Embryonic facial prominence (tissue), 1 donor: ENCODE data around the gene TSPAN14.

Source experiments
- DNase-seq: peaks from one replicate; pipeline ENCODE4 v3.0.0-alpha.2; 2016; ENCODE audit errors: extremely low spot score

Gene TSPAN14

DNA sequence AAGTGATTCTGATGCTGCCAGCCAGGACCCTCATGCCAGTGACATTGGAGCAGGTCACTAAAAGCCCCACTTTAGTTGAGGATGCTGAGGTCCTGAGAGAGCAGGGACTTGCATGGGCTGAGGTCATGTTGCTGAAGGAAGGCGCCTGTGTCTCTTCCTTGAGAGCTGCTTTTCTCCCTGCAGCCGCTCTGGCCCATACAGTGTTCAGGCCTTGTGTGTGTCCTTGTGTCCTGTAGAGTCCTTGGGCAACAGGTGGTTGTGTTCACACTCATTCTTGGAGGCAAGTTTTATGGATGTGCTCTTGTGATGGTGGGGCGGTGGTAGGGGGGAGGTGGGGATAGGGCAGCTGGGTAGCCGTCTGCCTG, 33.3 kb downstream of the TSPAN14 start:
- no peak for DNase-seq

DNA sequence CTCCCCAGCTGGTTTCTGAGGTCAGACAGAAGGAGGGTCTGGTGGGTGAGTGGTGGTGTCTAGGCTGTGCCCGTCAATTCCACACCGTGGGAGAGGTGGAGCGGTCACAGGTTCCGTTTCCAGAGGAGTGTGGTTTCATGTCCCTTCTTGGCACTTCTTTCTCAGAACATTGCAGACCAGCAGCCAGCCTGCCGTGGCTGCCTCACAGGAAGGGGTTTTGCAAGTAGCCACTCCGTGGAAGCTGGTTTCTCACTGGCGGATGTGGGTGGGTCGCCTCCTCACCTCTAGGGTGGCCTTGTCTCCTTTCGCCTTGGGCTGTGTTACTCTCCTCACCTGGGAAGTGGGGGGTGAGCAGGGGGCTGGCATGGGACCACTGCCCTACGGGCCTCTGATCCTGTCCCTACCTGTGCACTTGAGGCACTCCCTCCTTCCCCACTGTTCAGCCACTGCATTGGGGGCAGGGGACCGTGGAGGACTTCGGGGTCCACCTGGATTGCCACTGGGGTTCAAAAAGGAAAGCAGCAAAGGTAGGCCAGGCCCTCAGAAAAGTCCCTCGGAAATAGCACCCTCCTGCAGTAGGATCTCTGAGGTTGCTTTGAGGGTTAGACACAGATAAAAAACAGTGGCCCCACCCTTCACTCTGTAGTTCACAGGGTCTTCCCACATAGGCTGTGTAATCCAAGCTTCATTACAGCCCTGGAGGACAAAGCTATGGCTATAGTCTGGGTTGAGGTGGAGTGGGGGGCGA, 33.9 kb downstream of the TSPAN14 start:
- DNase-seq, result no peak

DNA sequence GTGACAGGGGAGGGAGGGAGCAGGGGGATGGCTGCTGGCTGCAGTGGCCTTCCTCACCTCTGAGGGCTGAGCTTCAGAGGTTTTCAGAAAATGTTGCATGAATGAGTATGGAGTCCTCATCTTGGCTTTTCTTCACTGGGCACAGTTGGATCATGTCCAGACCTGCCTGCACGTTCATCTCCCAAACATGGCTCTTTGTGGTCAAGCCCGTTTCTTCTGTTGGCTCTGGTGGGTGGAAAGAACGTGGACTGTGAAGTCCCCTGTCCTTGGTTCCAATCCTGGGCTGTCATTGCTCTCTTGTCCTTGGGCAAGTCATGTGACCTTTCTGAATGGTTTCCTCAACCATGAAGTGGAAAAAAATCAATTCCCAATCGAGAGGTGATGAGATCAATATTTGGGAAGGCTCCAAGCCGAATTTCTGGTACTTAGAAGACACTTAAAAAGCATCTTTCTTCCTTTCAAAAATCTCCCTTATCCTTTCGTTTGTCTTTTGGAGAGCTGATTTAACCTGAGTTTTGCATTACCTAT, 34.5 kb downstream of the TSPAN14 start:
- DNase-seq, result no peak

DNA sequence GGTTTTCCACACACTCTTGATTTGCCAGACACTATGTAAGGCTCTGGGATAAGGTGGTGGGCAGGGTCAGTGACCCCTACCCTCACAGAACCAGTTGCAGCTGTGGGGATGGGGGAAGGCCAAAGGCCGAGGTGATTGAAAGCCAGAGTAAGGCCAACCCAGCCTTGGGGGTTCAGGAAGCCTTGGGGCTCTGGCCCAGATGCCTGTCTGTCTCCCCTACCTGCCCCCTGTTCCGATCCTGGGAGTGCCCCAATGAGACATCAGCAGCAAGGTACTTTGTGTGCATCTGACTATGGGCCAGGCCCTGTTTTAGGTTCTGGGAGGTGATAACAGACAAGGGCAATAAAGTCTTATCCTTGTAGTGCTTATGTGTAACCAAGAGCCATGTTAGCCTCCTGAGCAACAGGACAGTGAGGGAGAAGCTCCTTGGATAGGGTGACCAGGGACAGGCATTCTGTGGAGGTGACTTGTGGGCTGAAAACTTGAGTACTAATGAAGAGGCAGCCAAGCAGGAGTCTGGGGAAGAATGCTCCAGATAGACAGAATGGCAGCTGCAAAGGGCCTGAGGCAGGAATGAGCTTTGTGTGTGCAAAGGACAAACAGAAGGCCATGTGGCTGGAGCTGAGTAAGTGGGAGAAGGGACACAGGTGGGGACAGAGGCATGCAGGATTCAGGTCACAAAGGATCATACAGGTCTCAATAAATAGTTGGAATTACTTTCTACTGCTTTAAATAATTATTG, 35.4 kb downstream of the TSPAN14 start:
- no peak for DNase-seq

DNA sequence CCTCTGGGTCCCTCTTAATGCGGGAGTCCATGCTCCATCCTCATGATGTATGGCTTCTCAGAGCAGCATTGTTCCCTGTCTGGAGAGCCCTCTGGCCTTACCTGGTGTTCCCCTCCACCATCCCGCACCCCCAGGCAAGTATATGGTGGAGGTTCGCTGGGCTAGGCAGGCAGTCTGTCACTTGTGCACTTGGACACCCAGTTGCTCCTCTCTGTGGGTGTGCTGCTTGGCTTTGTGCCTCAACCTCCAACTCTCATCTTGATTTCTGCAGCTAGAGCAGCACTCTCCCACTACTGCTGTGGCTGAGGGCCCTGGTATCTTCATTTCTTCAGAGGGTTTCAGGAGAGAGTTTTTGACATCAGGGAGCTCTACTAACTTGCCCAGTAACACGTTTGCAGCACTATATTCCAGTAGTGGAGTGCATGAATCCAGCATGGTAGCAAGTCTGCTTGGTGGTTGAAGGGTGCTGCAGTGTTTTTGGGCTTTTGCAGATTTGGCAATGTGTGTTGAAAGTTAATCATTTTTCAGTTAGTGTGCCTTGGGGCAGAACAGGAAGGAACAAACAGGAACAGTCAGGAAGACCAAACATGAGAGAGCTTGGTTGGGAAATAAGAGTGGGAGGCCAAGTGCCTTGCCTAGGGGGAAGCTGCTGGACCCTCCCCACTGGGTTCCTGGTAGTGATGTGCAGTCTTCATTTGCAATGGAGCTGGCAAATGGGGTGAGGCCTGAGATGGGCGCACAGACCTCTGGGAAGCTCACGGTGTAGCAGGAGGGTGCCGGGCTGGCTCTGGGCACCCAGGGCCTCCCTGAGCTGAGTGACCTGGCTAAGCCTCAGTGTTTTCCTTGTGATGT, 37.4 kb downstream of the TSPAN14 start:
- no peak for DNase-seq

DNA sequence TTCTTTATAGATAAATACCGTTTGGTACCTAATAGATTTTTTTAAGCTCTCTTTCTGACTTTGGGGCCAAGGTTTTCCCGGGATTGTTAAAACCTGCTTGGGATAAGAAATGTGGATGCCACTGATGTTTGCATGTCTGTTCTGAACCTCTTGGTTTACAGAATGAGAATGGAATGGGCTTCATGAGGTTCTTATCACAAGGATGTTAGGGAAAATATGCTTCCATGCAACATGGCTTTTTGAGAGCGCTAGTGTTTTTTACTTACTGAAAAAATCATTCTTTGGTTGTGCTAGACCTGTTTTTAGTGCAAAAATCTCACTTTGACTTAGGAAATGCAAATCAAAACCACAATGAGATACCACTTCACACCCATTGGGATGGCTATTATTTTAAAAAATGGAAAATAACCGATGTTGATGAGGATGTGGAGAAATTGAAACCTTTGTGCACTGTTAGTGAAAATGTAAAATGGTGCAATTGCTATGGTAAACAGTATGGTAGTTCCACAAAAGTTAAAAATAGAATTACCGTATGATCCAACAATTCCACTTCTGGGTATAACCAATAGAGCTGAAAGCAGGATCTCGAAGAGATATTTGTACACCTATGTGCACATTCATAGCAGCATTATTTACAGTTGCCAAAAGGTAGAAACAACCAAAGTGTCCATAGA, 38.9 kb downstream of the TSPAN14 start:
- no peak for DNase-seq

DNA sequence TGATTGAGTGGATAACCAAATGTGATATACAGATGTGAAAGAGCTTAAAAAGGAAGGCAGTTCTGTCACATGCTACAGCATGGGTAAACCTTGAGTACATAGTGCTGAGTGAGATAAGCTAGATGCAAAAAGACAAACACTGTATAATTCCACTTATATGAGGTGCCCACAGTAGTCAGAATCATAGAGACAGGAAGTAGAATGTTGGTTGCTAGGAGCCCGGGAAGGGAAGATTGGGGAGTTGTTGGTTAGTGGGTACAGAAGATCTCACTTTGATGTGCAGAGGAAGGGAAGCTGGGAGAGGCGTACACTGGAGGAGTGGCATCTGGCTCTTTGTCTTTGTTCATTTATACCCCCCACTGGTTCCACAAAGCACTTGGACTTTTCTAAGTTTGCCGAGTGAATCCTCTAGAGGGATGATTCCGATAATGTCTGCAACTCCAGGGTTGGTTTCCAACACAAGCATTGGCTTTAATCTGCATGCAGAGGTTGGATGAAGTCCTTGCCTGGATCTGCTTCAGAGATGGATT, 39.5 kb downstream of the TSPAN14 start:
- DNase-seq, result no peak

DNA sequence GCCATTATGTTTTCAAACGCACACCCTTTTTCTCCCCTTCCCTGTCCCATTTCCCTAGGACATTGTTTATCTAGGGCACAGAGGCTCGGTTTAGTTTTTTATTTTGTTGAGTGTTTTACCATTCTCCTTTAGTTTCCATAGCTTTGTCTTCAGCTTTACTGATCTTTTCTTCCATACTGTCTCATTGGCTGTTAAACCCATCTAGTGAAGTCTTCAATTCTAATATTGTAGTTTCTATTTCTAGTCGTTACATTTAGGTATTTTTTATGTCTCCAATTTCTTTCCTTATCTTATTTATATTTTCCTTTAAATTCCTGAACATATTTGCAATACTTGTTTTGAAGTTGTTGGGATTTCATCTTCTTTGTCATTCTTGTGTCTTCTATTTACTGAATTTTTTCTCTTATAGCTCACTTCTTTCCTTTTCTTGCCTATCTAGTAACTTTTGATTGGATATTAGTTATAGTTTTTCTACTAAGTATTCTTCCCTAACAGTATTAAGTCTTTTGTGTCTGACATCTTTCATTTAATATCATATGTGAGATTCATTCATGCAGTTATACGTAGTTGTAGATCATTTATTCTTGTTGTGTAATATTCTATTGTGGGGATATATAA, 42.6 kb downstream of the TSPAN14 start:
- no peak for DNase-seq

DNA sequence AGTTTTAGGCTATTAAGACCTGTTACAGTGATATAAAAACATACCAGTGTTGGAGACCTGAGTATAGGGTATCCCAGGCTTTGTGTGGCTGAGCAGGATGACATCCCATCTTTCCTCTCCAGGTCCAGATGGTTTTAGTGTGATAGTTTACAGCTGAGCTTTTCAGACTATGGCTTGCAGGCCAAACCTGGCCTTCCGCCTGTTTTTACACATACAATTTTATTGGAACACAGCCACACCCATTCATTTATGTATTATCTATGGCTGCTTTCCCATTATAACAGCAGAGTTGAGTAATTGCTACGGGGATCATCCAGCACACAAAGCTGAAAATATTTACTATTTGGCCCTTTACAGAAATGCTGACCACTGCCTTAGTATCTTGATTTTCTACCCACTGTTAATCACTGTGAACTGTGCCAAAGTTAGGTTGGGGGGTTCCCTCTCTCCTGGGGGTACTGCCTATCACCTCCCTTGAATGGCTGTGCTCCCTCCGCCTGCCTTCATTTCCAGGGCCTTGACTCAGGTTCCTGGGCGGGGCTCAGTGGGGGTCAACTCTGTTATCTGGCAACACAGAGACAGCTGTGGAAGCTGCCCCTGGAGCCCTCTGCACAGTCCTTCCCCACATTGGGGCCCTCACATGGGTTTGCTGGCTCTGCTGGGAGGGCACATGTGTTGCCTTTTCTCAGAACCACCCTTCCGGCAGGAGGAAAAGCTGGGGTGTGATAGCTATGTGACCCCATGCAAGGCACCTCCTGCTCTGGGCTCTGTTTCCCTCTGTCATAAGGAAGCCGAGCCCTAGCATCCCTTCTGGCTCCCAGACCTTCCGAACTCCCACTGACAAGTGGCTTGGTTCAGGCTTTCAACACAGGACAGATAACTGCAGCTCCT, 43.3 kb downstream of the TSPAN14 start:
- no peak for DNase-seq

DNA sequence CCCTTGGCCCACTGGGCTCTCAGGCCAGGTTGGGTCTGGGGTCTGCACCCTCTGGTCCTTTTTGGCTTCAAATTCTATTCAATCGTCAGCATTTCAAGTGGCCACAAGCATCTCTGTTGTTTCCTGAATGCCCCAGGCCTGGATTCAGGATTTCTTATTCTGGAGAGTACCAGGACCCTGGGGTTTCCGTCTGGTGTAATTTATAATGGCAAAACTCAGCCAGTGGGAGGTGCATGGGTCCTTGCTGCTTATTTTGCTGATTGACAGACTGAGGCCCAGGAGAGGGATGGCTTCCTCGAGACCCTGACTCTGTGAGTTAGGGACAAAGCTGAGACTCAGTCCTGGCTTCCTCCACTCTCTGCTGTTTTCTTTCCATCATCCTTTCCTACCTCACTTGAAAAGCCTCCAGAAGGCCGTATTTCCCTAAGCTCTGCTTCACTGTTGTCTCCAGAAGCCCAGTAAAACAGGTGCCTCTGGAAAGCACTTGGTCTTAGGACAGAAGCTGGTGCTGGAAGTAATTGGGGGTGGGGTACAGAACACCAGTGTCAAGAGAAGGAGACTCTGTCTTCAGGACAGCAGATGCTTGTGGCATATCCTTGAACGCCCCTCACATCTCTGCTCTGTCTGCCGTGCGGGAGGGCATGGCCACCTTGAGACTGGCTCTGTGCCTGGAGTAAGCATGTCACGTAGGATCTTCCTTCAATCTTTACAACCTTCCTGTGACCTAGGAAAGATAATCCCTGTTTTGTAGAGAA, 44.1 kb downstream of the TSPAN14 start:
- no peak for DNase-seq

DNA sequence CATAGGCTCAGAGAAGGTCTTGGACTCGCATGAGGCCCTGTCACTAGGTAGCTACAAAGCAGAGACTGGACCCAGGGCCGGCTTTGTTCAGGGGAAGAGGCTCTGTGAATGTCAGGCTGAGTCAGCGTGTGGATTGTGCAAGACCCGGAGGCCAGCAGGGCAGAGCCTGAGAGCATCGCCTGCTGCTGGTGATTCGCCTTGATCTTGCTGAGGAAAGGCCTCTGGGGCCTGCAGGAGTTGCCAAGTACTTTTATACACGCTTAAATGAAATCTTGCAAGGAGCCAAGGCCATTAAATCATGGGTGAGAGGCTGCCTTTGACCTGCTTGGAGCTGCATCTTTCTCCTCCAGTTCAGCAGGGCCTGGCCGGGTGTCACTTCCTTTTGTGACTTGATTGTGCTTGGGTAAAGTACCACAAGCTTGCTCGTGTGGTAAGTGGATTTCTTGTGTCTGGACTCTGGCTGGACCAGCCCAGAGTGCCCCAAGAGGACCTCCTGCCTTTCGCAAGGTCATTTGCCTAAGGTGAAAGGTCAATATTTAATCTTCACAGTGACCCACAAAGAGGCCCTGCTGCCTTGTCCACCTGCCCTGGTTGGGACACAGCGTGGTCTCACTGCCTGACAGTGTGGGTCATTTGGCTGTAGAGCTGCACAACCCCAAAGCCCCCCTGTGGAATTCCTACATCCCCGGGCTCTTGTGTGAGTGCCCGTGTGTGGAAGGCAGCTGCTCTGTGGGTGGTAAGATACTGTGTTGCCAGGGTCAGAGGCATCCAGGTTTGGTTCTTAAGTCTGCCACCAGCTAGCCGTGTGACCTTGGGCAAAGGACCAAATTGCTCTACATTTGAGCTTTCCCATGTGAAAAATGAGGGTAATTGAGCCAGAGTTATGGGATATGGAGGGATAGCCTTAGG, 45.0 kb downstream of the TSPAN14 start:
- no peak for DNase-seq

DNA sequence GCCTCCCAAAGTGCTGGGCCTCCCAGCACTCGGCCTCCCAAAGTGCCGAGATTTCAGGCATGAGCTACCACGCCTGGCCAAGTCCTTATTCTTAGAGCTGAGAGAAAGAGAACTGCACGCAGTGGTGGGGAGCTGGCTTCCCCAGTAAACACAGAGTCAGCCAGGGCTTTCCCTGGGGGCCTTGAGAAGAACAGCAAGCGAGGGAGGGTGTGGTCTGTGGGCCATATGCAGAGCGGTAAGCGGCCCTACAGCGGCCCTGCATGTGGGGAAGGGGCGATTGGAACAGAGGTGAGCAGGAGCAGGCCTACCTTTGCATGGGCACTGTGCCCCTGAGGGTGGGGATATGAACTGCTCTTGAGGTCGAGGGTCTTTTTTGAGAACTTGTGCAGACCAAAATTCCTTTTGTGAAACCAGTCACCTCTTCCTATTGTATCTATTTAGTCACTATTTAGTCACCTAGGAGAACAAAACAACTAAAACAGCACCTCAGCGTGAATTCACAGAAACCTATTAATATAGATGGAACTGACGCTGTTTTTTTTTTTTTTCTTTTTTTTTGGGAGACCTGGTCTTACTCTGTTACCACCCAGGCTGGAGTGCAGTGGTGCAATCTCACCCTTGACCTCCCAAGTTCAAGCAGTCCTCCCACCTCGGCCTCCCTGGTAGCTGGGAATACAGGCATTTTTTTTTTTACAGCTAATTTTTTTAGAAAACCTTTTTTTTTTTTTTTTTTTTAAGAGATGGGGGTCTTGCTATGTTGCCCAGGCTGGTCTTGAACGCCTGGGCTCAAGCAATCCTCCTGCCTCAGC, 46.7 kb downstream of the TSPAN14 start:
- DNase-seq, result no peak

DNA sequence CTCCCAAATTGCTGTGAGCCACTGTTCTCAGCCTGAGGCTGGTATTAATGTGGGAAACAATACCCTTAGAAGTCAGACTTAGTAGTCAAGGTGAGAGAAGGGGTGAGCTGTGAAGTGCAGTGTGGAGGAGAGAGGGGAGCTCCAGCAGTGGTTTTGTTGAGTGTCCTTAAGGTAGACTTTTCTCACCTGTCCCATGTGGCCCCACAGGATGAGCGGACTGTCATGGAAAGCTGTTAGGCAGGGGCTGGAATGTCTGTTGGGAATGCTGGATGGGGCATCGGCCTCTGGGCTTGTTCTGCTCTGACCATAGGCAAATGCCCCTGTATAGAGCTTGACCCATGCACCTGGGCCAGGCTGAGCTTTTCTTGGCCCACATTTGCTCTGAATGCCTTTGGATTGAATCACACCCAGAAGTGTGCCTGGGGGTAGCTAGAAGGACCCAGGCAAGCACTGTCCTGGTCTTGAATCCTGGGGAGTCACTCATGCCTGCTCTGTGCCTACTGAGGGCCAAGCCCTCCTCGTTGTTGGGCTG, 47.3 kb downstream of the TSPAN14 start:
- DNase-seq, result no peak

DNA sequence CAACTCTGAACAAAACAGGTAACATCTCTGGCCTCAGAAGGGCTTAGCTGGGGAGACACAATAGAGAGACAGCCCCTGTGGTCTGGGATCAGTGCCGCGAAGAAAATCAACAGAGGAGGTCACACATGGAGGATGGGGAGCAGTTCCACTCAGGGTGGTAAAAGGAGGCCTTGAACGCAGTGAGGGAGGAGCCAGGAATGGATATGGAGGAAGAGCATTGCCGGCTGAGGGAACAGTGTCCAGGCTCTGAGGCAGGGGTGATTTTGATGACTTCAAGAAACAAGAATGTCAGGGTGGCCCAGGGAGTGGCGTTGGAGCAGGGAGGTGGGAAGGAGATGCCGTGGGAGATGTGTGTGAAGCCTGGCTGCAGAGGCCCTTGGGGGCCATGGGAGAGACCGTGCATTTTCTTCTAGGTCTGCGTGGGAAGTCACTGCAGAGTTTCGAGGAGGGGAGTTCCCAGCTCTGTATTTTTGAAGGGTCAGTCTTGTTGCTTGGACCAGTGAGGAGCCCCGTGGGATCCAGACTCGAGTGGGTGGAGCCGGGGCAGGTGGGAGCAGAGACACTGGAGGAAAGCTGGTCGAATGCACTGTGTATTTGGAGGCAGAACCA, 47.9 kb downstream of the TSPAN14 start:
- no peak for DNase-seq

DNA sequence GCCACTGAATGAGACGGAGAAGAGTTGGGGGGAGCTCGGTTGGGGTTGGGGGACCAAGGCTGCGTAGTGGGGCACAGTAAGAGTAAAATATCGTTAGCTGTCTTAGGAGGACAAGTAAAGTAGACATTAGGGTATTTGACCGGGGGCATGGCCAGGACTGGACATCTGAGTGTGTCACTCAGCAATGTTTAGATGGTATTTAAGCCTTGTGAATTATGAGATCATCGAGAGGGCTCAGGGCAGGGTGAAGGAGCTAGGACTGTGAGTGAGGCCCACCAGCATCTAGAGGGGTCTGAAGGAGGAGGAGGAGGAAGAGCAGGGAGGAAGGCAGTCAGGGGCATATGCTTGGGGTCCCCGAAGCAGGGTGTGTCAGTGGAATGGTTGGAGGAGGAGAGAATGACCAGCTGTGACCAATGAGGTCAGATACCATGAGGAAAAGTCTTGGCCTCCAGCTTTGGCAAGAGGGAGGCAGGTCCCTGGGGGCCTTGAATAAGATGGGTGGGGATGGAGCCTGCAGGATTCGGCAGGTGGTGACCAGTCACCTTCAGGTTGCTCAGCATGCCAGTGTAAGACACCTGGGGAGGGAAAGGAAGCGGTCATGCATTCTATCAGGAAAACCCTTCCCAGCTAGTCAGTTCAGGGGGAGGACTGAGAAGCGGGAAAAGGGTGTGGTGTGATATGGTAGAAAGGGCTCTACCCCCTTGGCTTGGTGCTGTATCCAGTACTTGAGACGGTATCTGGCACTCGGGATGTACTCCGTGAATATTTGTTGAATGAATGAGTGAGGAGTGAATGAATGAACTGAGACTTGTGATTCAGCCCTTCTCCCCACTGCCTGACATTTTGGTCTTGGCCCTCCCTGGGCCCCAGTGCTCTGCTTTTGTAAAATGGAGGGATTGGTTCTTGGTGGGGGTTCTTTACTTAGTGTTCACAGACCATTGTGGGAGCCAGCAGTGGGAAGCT, 48.8 kb downstream of the TSPAN14 start:
- no peak for DNase-seq
